ENCODE results near the gene GABARAP. TPM values are rescaled to one million over a fixed set of nuclear protein-coding genes. Genes with fewer than 3 reads are reported as not detected.
A peak's percentile ranks its signal among the peaks of the same experiment; 100 is the strongest.

GABARAP gene
- total and polyA plus RNA-seq, 2 of the 8 experiments (the other 6 are each of a cell fraction or from before 2014, with no cell fraction given), result 252 to 581 TPM

- no peak overlapping the region for H3K27ac ChIP-seq (ENCODE audit: low read depth, low read length)
- CTCF ChIA-PET (ENCODE audit: partially characterized antibody), result interaction anchor here (0.8 to 4.1 kb wide), 3 partner anchors 11 to 106 kb away, joined by 3 to 27 read pairs (median 3); partner anchors contain the start of gene ACADVL
- peaks cover 9 to 39% (median 23%) of the 10 kb centered on the region in 4 experiments; a peak in 6 of 8 replicates for H3K36me3 ChIP-seq (ENCODE audit: control insufficient read depth in 2 of 4, insufficient read depth in 4 of 4, low read length in 3 of 4)
- no peak for DNase-seq (ENCODE audit: low read depth in 1 of 2, low spot score in 2 of 2)
- peak overlapping the region; percentile 92 to 93 for H3K4me2 ChIP-seq (ENCODE audit: insufficient read depth in 1 of 2, low read depth in 2 of 2, low read length in 2 of 2)
- peak overlapping the region; percentile 73 to 90 (median 84); a peak in 7 of 8 replicates for H3K4me3 ChIP-seq (ENCODE audit: extremely low read depth in 1 of 4, insufficient read depth in 2 of 4, low read depth in 3 of 4, low read length in 4 of 4)
- no peak for FAIRE-seq
- 70% methylated on average over 2 of the region's 2 CpGs; no CpG with 5 or more reads in 1 of the 2 experiments for WGBS, 2 experiments (ENCODE audit: extremely low coverage in 1 of 2, insufficient coverage in 1 of 2, insufficient read length in 1 of 2, insufficient replicate concordance in 2 of 2, low coverage in 1 of 2, low lambda C conversion rate in 2 of 2, missing lambda C conversion rate in 1 of 2)
- peaks cover 0 to 43% of the 10 kb centered on the region in 2 experiments; a peak in 2 of 4 replicates for H3K79me2 ChIP-seq (ENCODE audit: control insufficient read depth in 1 of 2, insufficient read depth in 2 of 2, low read length in 2 of 2)
- no peak overlapping the region for H2BK15ac ChIP-seq (ENCODE audit: low read length)
- H3K23me2 ChIP-seq (ENCODE audit: low read depth, low read length), result peaks cover 18% of the 10 kb centered on the region
- H3K4me1 ChIP-seq (replicated peaks in 1 of 4; ENCODE audit: control insufficient read depth in 3 of 4, insufficient read depth in 4 of 4, low read length in 3 of 4), result peaks cover 5 to 13% (median 6%) of the 10 kb centered on the region in 4 experiments; a peak in 6 of 7 replicates
- no peak overlapping the region for H3K56ac ChIP-seq (replicated peaks; ENCODE audit: insufficient read length, low read depth, low read length)
- H2BK120ac ChIP-seq (replicated peaks; ENCODE audit: low read depth, low read length), result no peak overlapping the region
- H3K4ac ChIP-seq (replicated peaks; ENCODE audit: insufficient read length, low read depth, low read length), result peak overlapping the region; percentile 57
- H2BK5ac ChIP-seq (ENCODE audit: low read depth, low read length), result peak overlapping the region; percentile 61; the same call in 1 of the 2 replicates
- H2BK20ac ChIP-seq (ENCODE audit: low read length), result no peak overlapping the region
- peak overlapping the region; percentile 45; the same call in 1 of the 2 replicates for H2AK5ac ChIP-seq (ENCODE audit: low read depth, low read length)
- peaks cover 0 to 2% of the 10 kb centered on the region in 2 experiments for H4K20me1 ChIP-seq (replicated peaks in 1 of 2; ENCODE audit: control insufficient read depth in 1 of 2, insufficient read depth in 2 of 2, low read length in 2 of 2)
- POLR2A ChIA-PET (ENCODE audit: partially characterized antibody), result interaction anchor here (1.2 to 19.7 kb wide), 12 partner anchors 5 to 345 kb away, joined by 3 to 386 read pairs (median 12); partner anchors contain the start of genes ACADVL, CLDN7, CTDNEP1 and DLG4
- no peak overlapping the region for H3K23ac ChIP-seq (ENCODE audit: insufficient read length)
- no peak overlapping the region for H4K91ac ChIP-seq (replicated peaks; ENCODE audit: insufficient read length, low read length)
- H4K5ac ChIP-seq (ENCODE audit: insufficient read length, low read depth, low read length), result no peak overlapping the region
- H3K27me3 ChIP-seq (replicated peaks in 1 of 4; ENCODE audit: control insufficient read depth in 3 of 4, extremely low read depth in 1 of 4, insufficient read depth in 3 of 4, low read length in 3 of 4), result no peaks in the 10 kb centered on the region
- H2BK12ac ChIP-seq (ENCODE audit: low read depth, low read length), result no peak overlapping the region
- H3K9ac ChIP-seq (replicated peaks in 1 of 4; ENCODE audit: extremely low read depth in 1 of 4, low read depth in 3 of 4, low read length in 3 of 4), result peak overlapping the region in 3 of 4 experiments; percentile 42 to 94 (median 85); a peak in 4 of 7 replicates
- peaks cover 4% of the 10 kb centered on the region; the same call in 1 of the 2 replicates for H3K79me1 ChIP-seq (ENCODE audit: low read depth, low read length)
- no peak overlapping the region for H3K18ac ChIP-seq (ENCODE audit: extremely low read depth, low read length)
- no peak overlapping the region for H3K14ac ChIP-seq (ENCODE audit: insufficient read length)
- no peak overlapping the region for H2AFZ ChIP-seq (ENCODE audit: low read length)
- H3K9me3 ChIP-seq (ENCODE audit: insufficient read depth in 2 of 2, low read depth in 1 of 2, low read length in 1 of 2), result no peaks in the 10 kb centered on the region
- H4K8ac ChIP-seq (ENCODE audit: extremely low read depth, insufficient read depth, low read length), result no peak overlapping the region; the same call in 1 of the 2 replicates
- TF ChIP-seq POU5F1 (IDR thresholded peaks at IDR 0.05; ENCODE audit: low read depth, low read length), result no peak
- TF ChIP-seq SRF (IDR thresholded peaks at IDR 0.05; ENCODE audit: low read depth, low read length), result no peak
- no peak for TF ChIP-seq SP4 (IDR thresholded peaks at IDR 0.05; ENCODE audit: low read length)
- no peak for TF ChIP-seq MAFK (IDR thresholded peaks at IDR 0.05; ENCODE audit: low read depth, low read length)
- TF ChIP-seq HDAC2 (IDR thresholded peaks at IDR 0.05; ENCODE audit: borderline replicate concordance in 1 of 2, low read depth in 2 of 2, low read length in 2 of 2), result no peak
- TF ChIP-seq BACH1 (IDR thresholded peaks at IDR 0.05; ENCODE audit: low read length), result no peak
- TF ChIP-seq TAF7 (optimal IDR thresholded peaks at IDR 0.05; ENCODE audit: borderline replicate concordance, low read depth, low read length), result no peak
- TF ChIP-seq ZNF274 (IDR thresholded peaks at IDR 0.05; ENCODE audit: borderline replicate concordance, extremely low read depth, low read length), result no peak
- no peak for TF ChIP-seq TBP (IDR thresholded peaks at IDR 0.05; ENCODE audit: low read depth, low read length)
- TF ChIP-seq, protein P1, sequence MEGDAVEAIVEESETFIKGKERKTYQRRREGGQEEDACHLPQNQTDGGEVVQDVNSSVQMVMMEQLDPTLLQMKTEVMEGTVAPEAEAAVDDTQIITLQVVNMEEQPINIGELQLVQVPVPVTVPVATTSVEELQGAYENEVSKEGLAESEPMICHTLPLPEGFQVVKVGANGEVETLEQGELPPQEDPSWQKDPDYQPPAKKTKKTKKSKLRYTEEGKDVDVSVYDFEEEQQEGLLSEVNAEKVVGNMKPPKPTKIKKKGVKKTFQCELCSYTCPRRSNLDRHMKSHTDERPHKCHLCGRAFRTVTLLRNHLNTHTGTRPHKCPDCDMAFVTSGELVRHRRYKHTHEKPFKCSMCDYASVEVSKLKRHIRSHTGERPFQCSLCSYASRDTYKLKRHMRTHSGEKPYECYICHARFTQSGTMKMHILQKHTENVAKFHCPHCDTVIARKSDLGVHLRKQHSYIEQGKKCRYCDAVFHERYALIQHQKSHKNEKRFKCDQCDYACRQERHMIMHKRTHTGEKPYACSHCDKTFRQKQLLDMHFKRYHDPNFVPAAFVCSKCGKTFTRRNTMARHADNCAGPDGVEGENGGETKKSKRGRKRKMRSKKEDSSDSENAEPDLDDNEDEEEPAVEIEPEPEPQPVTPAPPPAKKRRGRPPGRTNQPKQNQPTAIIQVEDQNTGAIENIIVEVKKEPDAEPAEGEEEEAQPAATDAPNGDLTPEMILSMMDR (IDR thresholded peaks at IDR 0.05; ENCODE audit: control extremely low read depth in 1 of 3, insufficient read depth in 1 of 3, low read depth in 1 of 3, low read length in 3 of 3), result no peak
- no peak for TF ChIP-seq SIRT6 (IDR thresholded peaks at IDR 0.05; ENCODE audit: low read length)
Observed at GRCh38 chr17:7243453-7243729, 1.1 kb upstream of the GABARAP start.
